Activated CD8-positive, alpha-beta memory T cell treated with anti-CD3 and anti-CD28 coated beads for 24 hours (primary cell): ENCODE results near the gene CPSF7.

Experiments used
- DNase-seq: peaks from one replicate; pipeline ENCODE4 v3.0.0-alpha.2; 2020

Gene CPSF7

DNA sequence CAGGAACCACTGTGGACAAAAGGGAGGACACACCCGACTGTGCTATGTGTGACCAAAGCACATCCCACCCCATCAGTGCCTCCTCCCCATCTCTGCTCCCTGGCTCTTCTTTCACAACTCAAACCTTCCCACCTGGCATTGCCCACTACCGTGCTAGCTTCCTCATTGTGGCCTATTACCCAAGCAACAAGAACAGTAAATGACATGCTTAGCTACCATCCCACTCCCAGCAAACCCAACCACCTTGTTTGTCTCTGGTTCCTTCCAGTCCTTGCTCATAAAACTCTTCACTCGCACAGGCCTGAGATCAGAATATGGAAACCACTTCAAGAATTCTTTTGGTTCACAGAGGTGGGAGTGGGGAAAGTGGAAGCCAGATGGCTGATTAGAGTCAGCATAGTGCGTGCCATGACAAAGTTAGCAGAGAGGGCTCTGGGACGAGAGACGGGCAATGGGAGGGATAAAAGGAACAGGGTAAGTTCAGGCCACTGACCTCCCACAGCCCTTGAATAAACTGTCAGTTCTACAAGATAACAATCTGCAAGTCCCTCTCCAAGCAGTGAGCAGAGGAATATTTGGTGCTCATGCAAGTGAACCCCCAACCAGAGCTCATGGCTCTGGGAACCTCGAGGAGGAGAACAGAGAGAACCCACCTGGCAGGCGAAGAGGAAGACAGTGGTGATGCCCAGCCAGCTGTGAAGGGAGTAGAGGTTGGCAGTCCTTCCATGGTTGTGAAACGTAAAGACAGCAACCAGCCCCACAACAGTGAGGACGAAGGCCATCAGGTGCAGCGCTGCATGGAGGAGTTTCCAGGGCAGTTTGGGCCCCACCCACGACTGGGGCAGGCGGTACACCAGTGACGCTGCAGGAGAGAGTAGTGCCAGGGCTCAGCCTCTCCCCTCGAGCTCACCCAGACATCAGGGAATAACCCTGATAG, 76.4 kb downstream of the CPSF7 start:
- no peak for DNase-seq
